Muscle of leg (tissue), 11 donors: ENCODE data around the gene KRT14. TPM values are rescaled to one million over a fixed set of nuclear protein-coding genes. Genes with fewer than 3 reads are reported as not detected.
A peak's percentile ranks its signal among the peaks of the same experiment; 100 is the strongest.
"Not testable (repeated sequence)": the region's sequence is repeated elsewhere in the genome, so short reads cannot be mapped to it uniquely, and the experiment has no call there.

Experiments used
- DNase-seq: peaks from one replicate; pipeline ENCODE4 v3.0.0; 2013
- H3K27ac ChIP-seq: one replicate; pipeline ENCODE4 v1.5.1; 2013; ENCODE audit warnings: mild to moderate bottlenecking, low read length, control low read depth
- H3K27me3 ChIP-seq: one replicate; pipeline ENCODE4 v1.6.1; 2013; ENCODE audit warnings: low read length; ENCODE audit not compliant: control insufficient read depth, insufficient read depth
- H3K36me3 ChIP-seq: one replicate; pipeline ENCODE4 v1.6.1; 2013; ENCODE audit warnings: low read length; ENCODE audit not compliant: control insufficient read depth, insufficient read depth
- H3K4me1 ChIP-seq: one replicate; pipeline ENCODE4 v1.6.1; 2013; ENCODE audit warnings: low read length; ENCODE audit not compliant: control insufficient read depth, insufficient read depth
- H3K4me3 ChIP-seq: one replicate; pipeline ENCODE4 v1.5.1; 2013; ENCODE audit warnings: low read length, control low read depth
- H3K9me3 ChIP-seq: replicated peaks from 2 replicates; pipeline ENCODE4 v1.6.1; 2013; ENCODE audit warnings: low read depth, low read length; ENCODE audit not compliant: control insufficient read depth
- WGBS: methylation state at CpG from one replicate; pipeline ENCODE4 v1.1.5; 2013; ENCODE audit warnings: missing lambda C conversion rate; ENCODE audit not compliant: insufficient coverage; 5-methylcytosine and 5-hydroxymethylcytosine counted together
- polyA plus RNA-seq, 8 donors: library from polyadenylated mRNA; unstranded; fragments of 120-200 nt; gene quantifications; one replicate each; pipeline versions ENCODE4 v1.2.1 to v1.2.3, GENCODE V29; 2013; ENCODE audit warnings: inconsistent platforms in 1 of 8, low replicate concordance in 1 of 8; ENCODE audit not compliant: insufficient read length in 8 of 8, insufficient read depth in 1 of 8
- total RNA-seq: library from RNA; stranded (reverse); fragments of 120-200 nt; gene quantifications from one replicate; pipeline ENCODE4 v1.2.4, GENCODE V29; 2013

Gene KRT14
- total and polyA plus RNA-seq, 9 donors: 0.04 to 49.4 (median 0.55) TPM; not detected in 1

- no peak for DNase-seq
- Histone ChIP-seq H3K27ac (no peak overlapping the region), H3K4me1 (peaks cover 20% of the 10 kb centered on the region), H3K36me3 (no peaks in the 10 kb centered on the region), H3K9me3 (peaks cover 5% of the 10 kb centered on the region), H3K27me3 (peaks cover 2% of the 10 kb centered on the region), H3K4me3 (no peak overlapping the region)
- 94% methylated on average over 2 of the region's 3 CpGs for WGBS
Observed at GRCh38 chr17:41546819-41547218, 39.9 kb downstream of the KRT14 start.

- WGBS: 72% methylated on average over 12 of the region's 13 CpGs
- no peak for DNase-seq
- H3K27me3 ChIP-seq: peaks cover 2% of the 10 kb centered on the region
- H3K4me3 ChIP-seq: no peak overlapping the region
- no peak overlapping the region for H3K27ac ChIP-seq
- no peaks in the 10 kb centered on the region for H3K36me3 ChIP-seq
- peaks cover 20% of the 10 kb centered on the region for H3K4me1 ChIP-seq
- peaks cover 5% of the 10 kb centered on the region for H3K9me3 ChIP-seq
Observed at GRCh38 chr17:41545829-41546410, 40.8 kb downstream of the KRT14 start.

GRCh38 chr17:41544935-41545334 is 41.8 kb downstream of the KRT14 start:
- no peak for DNase-seq
- 92% methylated on average over 2 of the region's 5 CpGs for WGBS
- no peak overlapping the region for H3K27ac ChIP-seq
- no peaks in the 10 kb centered on the region for H3K36me3 ChIP-seq
- peaks cover 5% of the 10 kb centered on the region for H3K9me3 ChIP-seq
- H3K4me3 ChIP-seq: no peak overlapping the region
- peaks cover 20% of the 10 kb centered on the region for H3K4me1 ChIP-seq
- peaks cover 2% of the 10 kb centered on the region for H3K27me3 ChIP-seq

GRCh38 chr17:41544491-41544892 is 42.2 kb downstream of the KRT14 start:
- WGBS: 15% methylated on average over 2 of the region's 5 CpGs
- peaks cover 5% of the 10 kb centered on the region for H3K9me3 ChIP-seq
- peaks cover 2% of the 10 kb centered on the region for H3K27me3 ChIP-seq
- DNase-seq: peak; percentile 16
- H3K4me1 ChIP-seq: peaks cover 20% of the 10 kb centered on the region
- H3K36me3 ChIP-seq: no peaks in the 10 kb centered on the region
- H3K4me3 ChIP-seq: no peak overlapping the region
- H3K27ac ChIP-seq: no peak overlapping the region

GRCh38 chr17:41542786-41543185 is 43.9 kb downstream of the KRT14 start:
- H3K4me3 ChIP-seq, H3K4me1 ChIP-seq, DNase-seq, H3K9me3 ChIP-seq, H3K27ac ChIP-seq, H3K36me3 ChIP-seq, H3K27me3 ChIP-seq: not testable (repeated sequence)
- WGBS: 79% methylated on average over 5 of the region's 10 CpGs

GRCh38 chr17:41542357-41542756 is 44.3 kb downstream of the KRT14 start:
- H3K4me3 ChIP-seq: no peak overlapping the region
- H3K27me3 ChIP-seq: peaks cover 2% of the 10 kb centered on the region
- H3K36me3 ChIP-seq: no peaks in the 10 kb centered on the region
- no peak for DNase-seq
- H3K9me3 ChIP-seq: peaks cover 5% of the 10 kb centered on the region
- no peak overlapping the region for H3K27ac ChIP-seq
- no CpG with 5 or more reads among the region's 2 CpGs for WGBS
- peaks cover 3% of the 10 kb centered on the region for H3K4me1 ChIP-seq

GRCh38 chr17:41540921-41541625 is 45.6 kb downstream of the KRT14 start:
- Histone ChIP-seq H3K36me3 (no peaks in the 10 kb centered on the region), H3K9me3 (no peaks in the 10 kb centered on the region), H3K27me3 (peaks cover 10% of the 10 kb centered on the region), H3K4me1 (peaks cover 3% of the 10 kb centered on the region), H3K27ac (no peak overlapping the region), H3K4me3 (no peak overlapping the region)
- WGBS: 61% methylated on average over 9 of the region's 10 CpGs
- no peak for DNase-seq

GRCh38 chr17:41539979-41540701 is 46.6 kb downstream of the KRT14 start:
- H3K4me1 ChIP-seq: peaks cover 3% of the 10 kb centered on the region
- H3K27ac ChIP-seq: no peak overlapping the region
- peaks cover 14% of the 10 kb centered on the region for H3K27me3 ChIP-seq
- H3K36me3 ChIP-seq: no peaks in the 10 kb centered on the region
- no peak for DNase-seq
- no peak overlapping the region for H3K4me3 ChIP-seq
- 43% methylated on average over 4 of the region's 7 CpGs for WGBS
- H3K9me3 ChIP-seq: no peaks in the 10 kb centered on the region

- Histone ChIP-seq H3K4me1 (no peaks in the 10 kb centered on the region), H3K4me3 (no peak overlapping the region), H3K36me3 (no peaks in the 10 kb centered on the region), H3K9me3 (no peaks in the 10 kb centered on the region), H3K27ac (no peak overlapping the region), H3K27me3 (peaks cover 19% of the 10 kb centered on the region)
- 49% methylated on average over 4 of the region's 5 CpGs for WGBS
- DNase-seq: no peak
Observed at GRCh38 chr17:41539071-41539492, 47.6 kb downstream of the KRT14 start.

GRCh38 chr17:41538565-41538991 is 48.1 kb downstream of the KRT14 start:
- 23% methylated on average over 3 of the region's 5 CpGs for WGBS
- no peaks in the 10 kb centered on the region for H3K36me3 ChIP-seq
- H3K4me3 ChIP-seq: no peak overlapping the region
- peaks cover 19% of the 10 kb centered on the region for H3K27me3 ChIP-seq
- no peak overlapping the region for H3K27ac ChIP-seq
- H3K4me1 ChIP-seq: no peaks in the 10 kb centered on the region
- no peaks in the 10 kb centered on the region for H3K9me3 ChIP-seq
- no peak for DNase-seq
